HG03025 (cell line): ENCODE results near the gene INF2.

Experiments
- ATAC-seq: cut with Tn5 transposase; IDR thresholded peaks from one replicate; pipeline ENCODE4 v1.9.1; 2021; ENCODE audit warnings: mild to moderate bottlenecking, moderate library complexity; ENCODE audit not compliant: unreplicated experiment, low FRiP score

Gene INF2

DNA sequence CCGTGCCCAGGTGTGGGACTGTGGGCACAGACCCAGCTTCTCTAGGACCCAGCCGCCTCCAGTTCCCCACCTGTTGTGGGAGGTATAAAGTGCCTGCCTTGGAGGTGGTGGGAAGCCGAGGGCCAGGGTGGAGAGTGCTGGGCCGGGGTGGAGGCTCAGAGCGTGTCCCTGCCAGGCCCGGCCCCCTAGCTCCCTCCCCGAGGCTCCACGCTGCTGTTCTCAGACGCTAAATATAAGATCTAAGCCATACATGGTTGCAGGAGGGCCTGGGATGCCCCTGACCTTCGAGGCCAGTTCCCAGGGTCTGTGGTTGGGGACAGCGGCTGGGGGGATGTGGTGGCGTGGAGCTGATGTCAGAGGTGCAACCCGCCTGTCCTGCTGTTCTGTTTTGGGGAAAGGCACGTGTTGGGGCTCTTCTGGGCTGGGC is 10.8 kb downstream of the INF2 start:
- no peak for ATAC-seq

DNA sequence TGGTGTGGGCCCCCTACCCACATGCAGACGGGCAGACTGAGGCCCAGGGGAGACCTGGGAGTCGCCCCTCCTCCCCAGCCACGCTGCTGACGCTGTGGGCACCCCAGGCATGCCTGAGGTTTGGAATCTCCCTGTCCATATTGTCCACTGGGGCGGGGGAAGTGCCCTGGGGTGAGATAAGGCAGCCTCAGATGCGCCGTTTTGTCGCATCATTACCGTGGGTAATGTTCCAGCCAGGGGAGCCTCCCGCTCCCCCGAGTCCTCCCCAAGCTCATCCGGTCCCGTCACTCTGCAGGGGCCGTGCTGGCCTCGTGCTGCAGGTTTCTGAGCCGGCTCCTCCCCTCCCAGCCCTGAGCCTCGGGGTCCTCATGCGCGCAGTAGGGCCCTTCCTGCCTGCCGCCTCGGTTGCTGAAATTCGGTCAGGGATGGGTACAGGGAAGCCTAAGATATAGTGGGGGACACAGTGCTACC is 11.4 kb downstream of the INF2 start:
- ATAC-seq = no peak

DNA sequence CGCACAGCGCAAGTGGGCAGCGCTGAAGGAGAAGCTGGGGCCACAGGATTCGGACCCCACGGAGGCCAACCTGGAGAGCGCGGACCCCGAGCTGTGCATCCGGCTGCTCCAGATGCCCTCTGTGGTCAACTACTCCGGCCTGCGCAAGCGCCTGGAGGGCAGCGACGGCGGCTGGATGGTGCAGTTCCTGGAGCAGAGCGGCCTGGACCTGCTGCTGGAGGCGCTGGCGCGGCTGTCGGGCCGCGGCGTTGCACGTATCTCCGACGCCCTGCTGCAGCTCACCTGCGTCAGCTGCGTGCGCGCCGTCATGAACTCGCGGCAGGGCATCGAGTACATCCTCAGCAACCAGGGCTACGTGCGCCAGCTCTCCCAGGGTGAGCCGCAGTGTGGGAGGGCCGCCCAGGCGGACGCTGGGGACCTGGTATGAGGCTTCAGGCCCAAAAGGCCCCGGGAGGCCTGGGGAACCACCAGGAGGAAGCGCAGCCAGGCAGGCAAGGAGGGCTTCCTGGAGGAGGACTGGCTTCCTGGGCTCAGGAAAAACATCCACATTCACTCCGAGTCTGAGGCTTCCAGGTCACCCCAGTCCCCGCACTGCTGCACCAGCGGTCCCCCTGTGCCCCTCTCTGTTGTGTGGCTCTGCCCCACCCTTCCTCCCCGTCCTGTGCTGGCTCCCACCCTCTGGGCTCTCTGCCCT is 12.1 kb downstream of the INF2 start:
- ATAC-seq = no peak

DNA sequence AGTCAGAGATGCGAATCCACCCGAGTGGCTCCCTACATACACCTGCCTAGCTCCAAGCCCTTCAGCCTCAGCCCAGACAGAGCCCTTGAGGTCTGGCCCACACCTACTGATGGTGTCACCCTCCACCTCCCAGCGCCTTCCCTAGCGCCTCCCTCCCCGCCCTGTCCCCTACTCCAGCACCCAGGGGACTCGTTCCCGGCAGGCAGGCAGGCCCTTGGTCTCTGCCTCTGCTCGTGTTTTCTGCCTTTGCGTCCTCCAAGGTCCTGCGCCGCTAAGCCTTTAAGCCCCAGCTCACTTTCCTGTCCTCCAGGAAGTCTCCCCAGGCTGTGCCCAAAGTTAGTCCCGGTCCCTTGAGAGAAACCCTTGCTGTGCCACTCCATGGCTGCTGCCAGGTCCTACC is 12.7 kb downstream of the INF2 start:
- ATAC-seq = no peak

DNA sequence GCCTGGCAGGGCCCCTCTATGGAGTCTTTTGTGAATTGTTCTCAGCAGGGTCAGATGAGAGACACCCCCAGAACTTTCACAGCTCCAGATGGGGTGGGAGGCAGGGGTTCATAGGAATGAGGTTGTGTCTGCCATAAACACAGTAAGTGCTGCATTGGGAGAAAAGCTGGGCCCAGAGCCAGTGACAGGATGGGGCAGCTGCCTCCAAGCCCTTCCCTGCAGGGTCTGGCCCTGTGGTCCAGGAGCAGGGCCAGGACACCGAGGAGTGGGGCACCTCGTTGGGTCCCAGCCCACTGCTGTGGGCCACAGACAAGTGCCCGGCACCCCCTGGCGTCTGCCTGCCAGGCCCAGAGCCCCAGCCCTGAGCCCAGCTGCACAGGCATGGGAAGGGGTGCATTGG is 13.3 kb downstream of the INF2 start:
- no peak for ATAC-seq

DNA sequence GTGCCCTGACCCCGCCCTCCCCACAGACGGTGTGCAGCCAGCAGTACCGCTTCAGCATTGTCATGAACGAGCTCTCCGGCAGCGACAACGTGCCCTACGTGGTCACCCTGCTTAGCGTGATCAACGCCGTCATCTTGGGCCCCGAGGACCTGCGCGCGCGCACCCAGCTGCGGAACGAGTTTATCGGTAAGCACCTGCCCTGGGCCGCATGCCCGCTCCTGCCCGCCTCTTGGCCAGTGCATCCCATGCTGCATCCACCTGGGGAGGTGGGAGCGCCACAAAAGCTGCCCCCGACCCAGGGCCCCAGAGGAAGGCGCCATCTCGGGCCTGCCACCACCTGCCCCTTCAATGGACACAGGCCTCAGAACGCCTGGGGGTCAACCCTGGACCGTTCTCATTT is 13.9 kb downstream of the INF2 start:
- no peak for ATAC-seq

DNA sequence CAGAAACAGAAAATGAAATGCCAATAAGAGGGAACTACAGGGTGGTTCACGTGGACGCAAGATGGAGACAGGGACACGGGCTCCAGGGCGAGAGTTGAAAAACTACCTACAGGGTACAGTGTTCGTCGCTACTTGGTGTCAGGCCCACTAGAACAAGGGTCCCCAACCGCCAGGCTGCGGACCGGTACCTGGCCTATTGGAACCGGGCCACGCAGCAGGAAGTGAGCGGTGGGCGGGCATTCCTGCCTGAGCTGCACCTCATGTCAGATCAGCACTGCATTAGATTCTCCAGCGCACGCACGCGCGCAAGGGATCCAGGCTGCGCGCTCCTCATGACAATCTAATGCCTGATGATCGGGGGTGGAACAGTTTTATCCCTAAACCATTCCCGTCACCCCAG is 14.8 kb downstream of the INF2 start:
- no peak for ATAC-seq

DNA sequence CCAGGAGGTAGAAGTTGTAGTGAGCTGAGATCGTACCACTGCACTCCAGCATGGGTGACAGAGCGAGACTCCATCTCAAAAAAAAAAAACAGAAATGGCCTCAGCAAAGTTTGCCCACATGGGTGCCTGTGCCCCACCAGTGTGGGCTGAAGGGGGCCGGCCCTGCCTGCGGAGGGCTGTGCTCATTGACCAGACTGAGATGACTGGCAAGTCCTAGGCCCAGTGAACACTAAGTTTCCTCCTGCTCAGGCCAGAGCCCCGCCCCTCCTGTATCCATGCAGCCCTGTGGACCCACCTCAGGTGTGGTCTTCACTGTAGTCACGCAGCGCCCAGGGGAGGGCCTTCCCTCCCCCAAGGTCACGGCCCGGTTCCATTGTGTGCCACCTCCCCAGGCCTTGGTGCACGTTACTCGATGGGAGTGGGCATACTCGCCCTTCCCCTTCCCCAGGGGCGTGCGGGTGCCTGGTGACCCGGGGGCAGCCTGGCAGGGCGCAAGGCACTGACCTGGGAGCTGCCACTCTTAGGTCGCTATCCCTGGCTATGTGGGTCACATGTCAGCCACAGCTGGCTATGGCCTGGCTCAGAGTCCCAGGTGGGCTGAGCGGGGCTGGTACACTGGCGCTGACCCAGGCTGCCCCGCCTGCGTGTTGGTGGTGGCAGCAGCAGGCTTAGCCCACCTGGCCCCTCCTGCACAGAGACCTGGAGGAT is 16.1 kb downstream of the INF2 start:
- ATAC-seq = no peak

DNA sequence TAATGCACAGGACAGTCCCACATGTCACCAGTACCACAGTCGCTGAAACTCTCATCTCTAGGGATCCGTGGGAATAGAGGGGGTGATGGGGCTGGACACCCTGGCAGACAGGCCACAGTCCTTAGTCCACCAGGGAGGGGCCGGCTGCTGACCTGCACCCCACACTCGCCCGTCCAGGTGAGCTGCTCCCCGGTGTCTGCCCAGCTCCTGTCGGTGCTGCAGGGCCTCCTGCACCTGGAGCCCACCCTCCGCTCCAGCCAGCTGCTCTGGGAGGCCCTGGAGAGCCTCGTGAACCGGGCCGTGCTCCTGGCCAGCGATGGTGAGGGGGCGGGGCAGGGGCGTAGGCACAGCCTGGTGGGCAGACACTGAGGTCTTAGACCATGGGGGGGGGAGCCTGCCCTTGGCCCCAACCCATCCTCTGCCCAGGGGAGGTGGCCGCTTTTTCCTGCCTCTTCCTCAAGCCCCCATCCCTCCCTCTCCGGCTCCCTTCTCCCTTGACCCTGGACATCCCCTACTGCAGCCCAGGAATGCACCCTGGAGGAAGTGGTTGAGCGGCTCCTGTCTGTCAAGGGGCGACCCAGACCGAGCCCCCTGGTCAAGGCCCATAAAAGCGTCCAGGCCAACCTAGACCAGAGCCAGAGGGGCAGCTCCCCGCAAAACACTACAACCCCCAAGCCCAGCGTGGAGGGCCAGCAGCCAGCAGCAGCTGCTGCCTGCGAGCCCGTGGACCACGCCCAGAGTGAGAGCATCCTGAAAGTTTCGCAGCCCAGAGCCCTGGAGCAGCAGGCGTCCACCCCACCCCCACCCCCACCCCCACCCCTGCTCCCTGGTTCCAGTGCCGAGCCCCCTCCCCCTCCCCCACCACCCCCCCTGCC is 17.6 kb downstream of the INF2 start:
- no peak for ATAC-seq

DNA sequence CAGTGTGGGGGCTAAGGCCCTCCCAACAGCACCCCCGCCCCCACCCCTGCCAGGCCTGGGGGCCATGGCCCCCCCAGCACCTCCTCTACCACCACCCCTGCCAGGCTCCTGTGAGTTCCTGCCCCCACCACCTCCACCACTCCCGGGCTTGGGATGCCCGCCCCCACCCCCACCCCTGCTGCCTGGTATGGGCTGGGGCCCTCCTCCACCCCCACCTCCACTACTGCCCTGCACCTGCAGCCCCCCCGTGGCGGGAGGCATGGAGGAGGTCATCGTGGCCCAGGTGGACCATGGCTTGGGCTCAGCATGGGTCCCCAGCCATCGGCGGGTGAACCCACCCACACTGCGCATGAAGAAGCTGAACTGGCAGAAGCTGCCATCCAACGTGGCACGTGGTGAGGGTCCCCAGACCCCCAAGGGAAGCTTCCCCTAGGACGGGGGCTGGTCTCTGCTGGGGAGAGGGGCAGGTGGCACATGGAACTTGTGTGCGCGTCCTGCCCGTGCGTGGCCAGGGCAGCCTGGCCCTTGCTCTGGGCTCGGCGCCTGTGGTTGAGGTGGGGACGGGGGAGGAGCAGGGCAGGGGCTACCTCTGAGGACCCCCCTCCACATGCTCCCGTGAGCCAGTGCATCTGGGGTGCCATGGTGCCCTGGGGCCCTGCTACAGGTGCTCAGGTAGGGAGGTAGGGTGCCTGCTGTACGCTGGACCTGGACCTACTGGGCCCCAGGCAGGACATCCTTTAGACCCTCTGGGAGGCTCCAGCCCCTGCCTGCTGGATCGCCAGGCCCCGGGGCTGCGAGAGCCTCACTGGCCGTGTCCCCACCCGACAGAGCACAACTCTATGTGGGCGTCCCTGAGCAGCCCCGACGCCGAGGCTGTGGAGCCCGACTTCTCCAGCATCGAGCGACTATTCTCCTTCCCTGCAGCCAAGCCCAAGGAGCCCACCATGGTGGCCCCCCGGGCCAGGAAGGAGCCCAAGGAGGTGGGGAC is 18.5 kb downstream of the INF2 start:
- ATAC-seq = no peak

DNA sequence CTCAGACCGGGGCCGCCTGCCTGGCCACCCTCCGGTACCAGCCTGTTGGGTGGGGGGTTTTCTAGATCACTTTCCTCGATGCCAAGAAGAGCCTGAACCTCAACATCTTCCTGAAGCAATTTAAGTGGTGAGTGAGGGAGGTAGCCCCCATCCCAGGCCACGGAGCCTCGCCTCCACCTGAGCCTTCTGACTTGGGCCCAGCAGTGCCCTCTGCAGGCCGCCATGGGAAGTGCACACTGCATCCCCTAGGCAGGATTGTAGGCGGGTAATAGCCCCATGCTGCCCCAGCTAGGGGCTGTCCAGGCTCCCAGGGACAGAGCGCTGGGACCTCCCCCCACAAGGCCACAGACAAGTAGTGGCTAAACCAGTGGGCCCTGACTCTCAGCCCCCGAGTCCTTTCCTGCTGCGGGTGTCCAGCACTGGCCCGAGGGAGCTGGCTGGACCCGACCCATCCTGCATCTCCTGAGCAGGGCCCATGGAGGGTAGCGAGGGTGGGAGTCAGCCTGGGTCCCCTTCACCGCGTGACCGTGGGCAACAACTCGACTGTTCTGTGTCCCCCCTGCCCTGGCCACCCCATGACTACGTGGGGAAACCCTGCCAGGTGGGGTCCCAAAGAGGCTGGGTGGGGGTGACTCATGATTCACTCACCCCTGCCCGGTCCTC is 19.3 kb downstream of the INF2 start:
- ATAC-seq = no peak

DNA sequence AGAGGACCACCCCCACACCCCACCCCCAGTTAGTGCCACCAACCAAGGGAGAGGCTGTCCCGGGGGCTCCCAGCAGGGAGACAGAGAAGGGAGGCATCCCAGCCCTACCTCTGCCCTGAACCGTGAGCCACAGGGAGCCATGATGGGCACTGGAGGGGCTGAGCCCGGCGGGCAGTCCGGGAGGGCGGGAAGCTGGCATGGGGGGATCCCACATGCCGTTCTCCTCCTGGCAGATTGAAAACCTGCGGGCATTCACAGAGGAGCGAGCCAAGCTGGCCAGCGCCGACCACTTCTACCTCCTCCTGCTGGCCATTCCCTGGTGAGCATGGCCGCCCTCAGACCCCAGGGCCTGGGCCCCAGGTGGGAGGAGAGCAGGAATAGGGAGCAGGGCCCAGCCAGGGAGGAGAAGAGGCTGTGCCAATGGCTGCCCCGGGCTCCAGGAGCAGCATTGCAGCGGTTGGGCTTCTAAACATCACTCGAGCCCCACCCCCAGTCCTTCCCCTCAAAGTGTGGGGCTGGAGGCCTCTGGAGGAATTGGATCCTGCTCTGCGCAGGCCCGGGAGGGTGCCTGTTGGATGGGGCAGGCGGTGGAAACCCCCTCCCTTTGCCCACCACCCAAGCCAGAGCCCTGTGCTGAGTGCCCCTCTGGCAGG is 20.1 kb downstream of the INF2 start:
- ATAC-seq = no peak

DNA sequence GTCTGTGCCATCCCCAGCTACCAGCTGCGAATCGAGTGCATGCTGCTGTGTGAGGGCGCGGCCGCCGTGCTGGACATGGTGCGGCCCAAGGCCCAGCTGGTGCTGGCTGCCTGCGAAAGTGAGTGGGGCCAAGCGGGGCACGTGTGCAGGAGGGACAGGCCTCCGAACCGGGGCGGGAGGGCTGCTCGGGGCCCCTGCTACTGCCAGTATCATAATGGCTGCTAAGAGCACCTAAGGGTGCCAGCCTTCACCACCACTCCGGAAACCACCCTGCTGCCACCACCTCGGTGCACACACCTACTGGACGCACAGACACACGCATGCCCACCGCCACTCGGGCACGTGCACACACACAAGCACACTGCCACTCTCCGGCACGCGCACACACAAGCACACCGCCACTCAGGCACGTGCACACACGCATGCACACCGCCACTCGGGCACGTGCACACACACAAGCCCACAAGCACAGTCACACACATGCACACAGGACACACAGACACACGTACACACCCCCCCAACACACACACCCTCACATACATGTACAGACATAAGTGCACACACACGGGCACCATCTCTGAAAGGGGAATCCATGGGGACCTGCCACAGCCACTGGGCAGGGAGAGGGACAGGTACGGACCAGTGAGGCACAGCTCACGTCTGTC is 20.8 kb downstream of the INF2 start:
- no peak for ATAC-seq

DNA sequence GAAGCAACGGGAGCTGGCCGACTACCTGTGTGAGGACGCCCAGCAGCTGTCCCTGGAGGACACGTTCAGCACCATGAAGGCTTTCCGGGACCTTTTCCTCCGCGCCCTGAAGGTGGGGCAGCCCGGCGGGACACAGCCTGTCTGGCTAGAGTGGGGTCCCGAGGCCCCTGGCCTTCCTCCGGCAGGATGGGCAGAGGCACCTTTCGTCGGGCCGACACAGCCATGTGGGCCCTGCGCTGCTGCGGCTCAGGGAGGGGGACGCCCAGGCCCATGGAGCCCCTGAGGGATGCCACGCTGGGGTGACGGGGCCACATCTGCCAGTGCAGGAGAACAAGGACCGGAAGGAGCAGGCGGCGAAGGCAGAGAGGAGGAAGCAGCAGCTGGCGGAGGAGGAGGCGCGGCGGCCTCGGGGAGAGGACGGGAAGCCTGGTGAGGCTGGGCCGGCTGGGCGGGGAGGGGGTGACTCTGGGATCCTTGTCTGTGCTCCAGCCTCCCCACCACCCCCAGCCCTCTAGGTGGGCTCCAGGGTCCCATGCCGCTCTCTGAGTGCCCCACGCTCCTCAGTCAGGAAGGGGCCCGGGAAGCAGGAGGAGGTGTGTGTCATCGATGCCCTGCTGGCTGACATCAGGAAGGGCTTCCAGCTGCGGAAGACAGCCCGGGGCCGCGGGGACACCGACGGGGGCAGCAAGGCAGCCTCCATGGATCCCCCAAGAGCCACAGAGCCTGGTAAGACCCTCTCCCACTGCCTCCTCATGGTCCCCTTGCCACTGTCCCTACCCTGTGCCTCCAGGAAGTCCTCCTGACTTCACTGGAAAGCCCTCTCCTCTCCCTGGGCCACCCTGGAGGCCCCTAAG is 23.7 kb downstream of the INF2 start:
- ATAC-seq = no peak

DNA sequence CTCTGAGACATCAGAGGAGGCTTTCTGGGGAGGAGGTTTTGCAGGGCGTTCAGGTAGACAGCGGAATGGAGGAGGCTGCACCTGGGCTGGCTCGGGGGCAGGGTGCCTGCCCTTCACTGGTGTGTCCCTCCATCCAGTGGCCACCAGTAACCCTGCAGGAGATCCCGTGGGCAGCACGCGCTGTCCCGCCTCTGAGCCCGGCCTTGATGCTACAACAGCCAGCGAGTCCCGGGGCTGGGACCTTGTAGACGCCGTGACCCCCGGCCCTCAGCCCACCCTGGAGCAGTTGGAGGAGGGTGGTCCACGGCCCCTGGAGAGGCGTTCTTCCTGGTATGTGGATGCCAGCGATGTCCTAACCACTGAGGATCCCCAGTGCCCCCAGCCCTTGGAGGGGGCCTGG is 24.6 kb downstream of the INF2 start:
- no peak for ATAC-seq

DNA sequence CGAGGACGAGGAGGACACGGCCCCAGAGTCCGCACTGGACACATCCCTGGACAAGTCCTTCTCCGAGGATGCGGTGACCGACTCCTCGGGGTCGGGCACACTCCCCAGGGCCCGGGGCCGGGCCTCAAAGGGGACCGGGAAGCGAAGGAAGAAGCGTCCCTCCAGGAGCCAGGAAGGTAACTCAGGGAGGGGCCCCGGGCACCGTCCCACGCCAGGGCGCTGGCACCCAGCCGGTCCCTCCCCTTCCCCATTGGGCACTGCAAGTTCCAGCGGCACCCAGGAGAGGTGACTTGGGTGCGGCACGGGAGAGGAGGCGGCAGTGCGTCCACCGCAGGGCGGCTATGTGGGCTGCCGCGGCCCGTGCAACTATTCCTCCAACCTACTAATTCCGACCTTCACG is 25.3 kb downstream of the INF2 start:
- no peak for ATAC-seq

DNA sequence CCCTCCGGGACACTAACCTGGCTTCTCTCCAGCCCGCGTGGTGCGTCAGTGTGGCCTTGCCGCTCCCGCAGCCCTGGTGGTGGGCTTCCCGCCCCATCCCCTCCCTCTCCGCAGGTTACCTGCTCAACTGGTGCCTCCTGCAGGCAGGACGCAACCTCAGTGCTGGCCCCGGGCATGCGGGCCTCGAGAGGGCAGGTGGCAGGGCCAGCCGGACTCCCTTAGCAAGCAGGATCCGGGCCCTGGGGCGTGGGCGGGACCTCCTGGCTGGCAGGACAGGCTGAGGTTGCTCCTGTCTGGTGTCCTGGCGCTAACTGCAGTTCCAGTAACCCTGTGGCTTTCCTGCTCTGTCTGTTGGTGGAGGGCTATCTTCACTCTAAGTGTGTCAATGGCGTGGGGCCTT is 26.0 kb downstream of the INF2 start:
- ATAC-seq = no peak

DNA sequence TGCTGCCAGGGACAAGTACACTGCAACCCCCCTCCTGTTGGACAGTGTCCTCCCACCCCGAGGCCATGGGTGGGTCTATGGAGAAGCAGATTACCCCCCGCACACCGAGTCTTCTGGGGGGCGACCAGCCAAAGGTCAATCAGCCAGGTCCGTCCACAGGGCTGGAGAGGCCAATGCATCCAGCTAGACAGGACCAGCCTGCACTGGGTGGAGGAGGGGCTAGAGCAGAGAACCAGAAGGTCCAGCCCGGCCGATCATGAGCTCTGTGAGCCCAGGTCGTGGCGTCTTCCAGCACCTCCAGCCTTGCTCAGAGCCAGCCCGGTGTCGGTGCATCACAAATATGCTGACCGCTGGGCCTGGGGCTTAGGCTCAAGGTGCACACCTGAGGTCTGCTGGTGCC is 26.5 kb downstream of the INF2 start:
- ATAC-seq = no peak
